ENCODE results near the gene JARID2. TPM values are rescaled to one million over a fixed set of nuclear protein-coding genes. Genes with fewer than 3 reads are reported as not detected.
A peak's percentile ranks its signal among the peaks of the same experiment; 100 is the strongest.

The JARID2 gene
- total and polyA plus RNA-seq, 4 donors = 1.4 to 12.3 (median 3.4) TPM

DNA sequence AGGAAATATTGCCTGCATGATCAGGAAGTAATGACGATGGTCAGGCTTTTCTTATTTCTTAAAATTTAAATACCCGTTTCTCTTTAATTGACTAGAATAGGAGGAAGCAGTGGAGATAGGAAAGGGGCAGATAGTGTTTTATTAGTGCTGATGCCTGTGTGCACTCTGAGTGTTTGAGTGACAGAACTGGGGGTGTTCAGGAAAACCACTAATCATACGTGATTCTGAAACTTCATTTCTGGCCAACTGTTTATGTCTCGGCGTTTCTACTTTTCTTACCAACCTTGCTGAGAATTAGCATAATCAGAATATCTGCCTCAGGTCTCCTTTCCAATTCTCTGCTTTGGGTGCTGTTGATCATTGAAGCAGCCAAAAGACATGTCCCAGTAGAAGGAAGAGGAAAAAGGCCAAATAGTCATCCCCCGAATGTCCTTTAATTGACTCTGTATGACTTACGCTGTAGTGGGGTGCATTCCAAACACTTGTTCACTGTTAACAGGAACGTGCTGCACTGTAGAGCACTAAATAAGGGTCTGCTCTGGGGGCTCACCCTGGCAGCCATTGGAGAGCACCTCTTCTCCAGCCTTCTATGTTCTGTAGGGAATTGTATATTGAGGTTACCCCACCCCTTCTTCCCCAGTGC is 152.9 kb downstream of the JARID2 start:
- H3K27ac ChIP-seq (ENCODE audit: low read depth in 1 of 2, low read length in 2 of 2) = no peak overlapping the region
- no peaks in the 10 kb centered on the region for H3K9me3 ChIP-seq (ENCODE audit: control insufficient read depth in 4 of 4, low read length in 3 of 4)
- TF ChIP-seq EGR1 (IDR thresholded peaks at IDR 0.05; ENCODE audit: low read depth in 2 of 2) (no peak), TAF1 (conservative IDR thresholded peaks at IDR 0.05) (no peak), YY1 (IDR thresholded peaks at IDR 0.05) (no peak), FOXA1 (IDR thresholded peaks at IDR 0.05) (no peak)
- H3K36me3 ChIP-seq (ENCODE audit: control insufficient read depth in 4 of 4, insufficient read depth in 3 of 4, low read depth in 1 of 4, low read length in 3 of 4) = no peaks in the 10 kb centered on the region
- no peak overlapping the region for H3K4me3 ChIP-seq (ENCODE audit: low read depth in 1 of 3, low read length in 3 of 3)
- DNase-seq (ENCODE audit: low spot score) = no peak
- WGBS = 79% methylated on average over 8 of the region's 8 CpGs
- H3K9ac ChIP-seq (ENCODE audit: low read depth in 1 of 2, low read length in 2 of 2) = no peak overlapping the region
- H3K4me1 ChIP-seq (ENCODE audit: control insufficient read depth in 4 of 4, insufficient read depth in 4 of 4, low read length in 3 of 4) = peaks cover 14 to 38% (median 31%) of the 10 kb centered on the region in 4 donors
- H3K27me3 ChIP-seq (ENCODE audit: control insufficient read depth in 4 of 4, insufficient read depth in 4 of 4, low read length in 3 of 4) = no peaks in the 10 kb centered on the region

DNA sequence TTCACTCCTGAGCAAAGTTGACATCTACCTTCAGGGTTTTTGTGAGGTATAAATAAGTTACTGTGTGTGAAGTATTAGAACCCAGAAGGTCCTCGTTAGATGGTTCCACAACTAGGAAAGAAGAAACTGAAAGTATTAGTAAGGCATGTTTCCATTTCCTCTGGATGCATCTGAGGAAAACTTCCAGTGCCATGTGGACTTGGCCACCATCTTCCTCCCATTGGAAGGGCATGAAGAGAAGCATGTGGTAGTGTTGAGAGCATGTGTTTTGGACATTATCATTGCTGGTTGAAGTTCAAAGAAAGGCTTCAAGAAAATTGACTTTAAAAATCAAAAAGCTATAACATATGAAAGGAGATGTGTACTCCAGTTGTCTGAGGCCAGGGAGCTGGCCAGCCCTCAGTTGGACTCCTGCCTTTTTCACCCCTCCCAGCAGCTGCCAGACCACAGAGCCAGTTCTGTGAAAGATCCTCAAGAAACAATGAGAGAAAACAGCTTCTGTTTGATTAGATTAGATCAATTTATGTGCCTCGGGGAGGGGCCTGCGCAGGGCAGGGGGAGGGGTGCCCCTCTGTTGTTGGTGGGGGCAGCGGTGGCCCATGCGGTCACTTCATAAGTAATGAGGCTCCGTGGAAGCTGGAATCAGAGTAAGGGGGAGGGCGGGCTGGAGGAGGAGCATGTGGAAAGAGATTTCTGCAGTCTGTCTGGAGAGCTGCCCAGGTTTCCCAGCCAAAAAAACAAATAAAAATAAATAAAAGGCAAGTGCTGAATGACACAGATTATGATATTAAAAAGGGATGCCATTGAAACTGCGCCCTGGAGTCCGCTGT is 154.0 kb downstream of the JARID2 start:
- TF ChIP-seq, protein P1, sequence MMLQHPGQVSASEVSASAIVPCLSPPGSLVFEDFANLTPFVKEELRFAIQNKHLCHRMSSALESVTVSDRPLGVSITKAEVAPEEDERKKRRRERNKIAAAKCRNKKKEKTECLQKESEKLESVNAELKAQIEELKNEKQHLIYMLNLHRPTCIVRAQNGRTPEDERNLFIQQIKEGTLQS (IDR thresholded peaks at IDR 0.05) = no peak
- TF ChIP-seq YY1 (IDR thresholded peaks at IDR 0.05) = peak; percentile 23
- peak in 1 of 2 donors; percentile 35 for TF ChIP-seq HNF4A (conservative IDR thresholded peaks at IDR 0.05)
- TF ChIP-seq HNF4G (IDR thresholded peaks at IDR 0.05) = no peak
- peak in 1 of 2 donors; percentile 11 for TF ChIP-seq JUND (IDR thresholded peaks at IDR 0.05)
- no peak for TF ChIP-seq FOXA1 (IDR thresholded peaks at IDR 0.05)
- TF ChIP-seq NR2F2 (IDR thresholded peaks at IDR 0.05) = no peak
- peak in 1 of 2 donors; percentile 37 for TF ChIP-seq RAD21 (IDR thresholded peaks at IDR 0.05)
- peak; percentile 15 to 28 for TF ChIP-seq RXRA (IDR thresholded peaks at IDR 0.05)
- TF ChIP-seq FOXA2 (IDR thresholded peaks at IDR 0.05) = no peak
- peak; percentile 43 for DNase-seq (ENCODE audit: low spot score)
- Histone ChIP-seq H3K9ac (ENCODE audit: low read depth in 1 of 2, low read length in 2 of 2) (no peak overlapping the region), H3K36me3 (ENCODE audit: control insufficient read depth in 4 of 4, insufficient read depth in 3 of 4, low read depth in 1 of 4, low read length in 3 of 4) (no peaks in the 10 kb centered on the region), H3K27ac (ENCODE audit: low read depth in 1 of 2, low read length in 2 of 2) (peak overlapping the region; percentile 72 to 75), H3K4me3 (ENCODE audit: low read depth in 1 of 3, low read length in 3 of 3) (peak overlapping the region; percentile 28 to 49 (median 42)), H3K4me1 (ENCODE audit: control insufficient read depth in 4 of 4, insufficient read depth in 4 of 4, low read length in 3 of 4) (peaks cover 14 to 47% (median 40%) of the 10 kb centered on the region in 4 donors), H3K9me3 (ENCODE audit: control insufficient read depth in 4 of 4, low read length in 3 of 4) (no peaks in the 10 kb centered on the region), H3K27me3 (ENCODE audit: control insufficient read depth in 4 of 4, insufficient read depth in 4 of 4, low read length in 3 of 4) (no peaks in the 10 kb centered on the region)
- WGBS = 13% methylated on average over 9 of the region's 9 CpGs

DNA sequence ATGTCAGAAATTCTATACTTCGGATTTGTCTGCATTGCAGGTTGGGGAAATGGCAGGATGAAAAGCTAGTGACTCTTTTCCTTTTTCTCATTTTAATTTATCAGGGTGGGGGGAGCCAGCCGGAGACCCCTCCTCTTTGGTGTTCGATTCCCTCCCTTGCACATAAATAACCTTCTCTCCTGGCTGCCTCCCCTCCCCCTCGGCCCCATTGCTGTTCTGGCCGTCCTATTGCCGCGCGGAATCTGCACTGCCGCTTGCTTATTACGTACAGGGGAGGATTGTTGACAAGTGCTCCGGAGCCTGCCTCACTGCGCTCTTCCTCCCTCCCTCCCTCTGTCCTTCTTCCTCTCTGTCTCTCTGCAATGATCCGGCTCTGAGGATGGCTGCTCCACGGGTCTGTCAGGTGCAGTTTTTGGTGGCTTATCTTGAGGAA is 154.7 kb downstream of the JARID2 start:
- WGBS = 21% methylated on average over 14 of the region's 14 CpGs
- H3K4me1 ChIP-seq (ENCODE audit: control insufficient read depth in 4 of 4, insufficient read depth in 4 of 4, low read length in 3 of 4) = peaks cover 13 to 47% (median 43%) of the 10 kb centered on the region in 4 donors
- peak overlapping the region in 1 of 3 donors; percentile 42 for H3K4me3 ChIP-seq (ENCODE audit: low read depth in 1 of 3, low read length in 3 of 3)
- TF ChIP-seq FOXA2 (IDR thresholded peaks at IDR 0.05) = no peak
- DNase-seq (ENCODE audit: low spot score) = no peak
- H3K27me3 ChIP-seq (ENCODE audit: control insufficient read depth in 4 of 4, insufficient read depth in 4 of 4, low read length in 3 of 4) = no peaks in the 10 kb centered on the region
- H3K36me3 ChIP-seq (ENCODE audit: control insufficient read depth in 4 of 4, insufficient read depth in 3 of 4, low read depth in 1 of 4, low read length in 3 of 4) = no peaks in the 10 kb centered on the region
- H3K9ac ChIP-seq (ENCODE audit: low read depth in 1 of 2, low read length in 2 of 2) = no peak overlapping the region
- H3K27ac ChIP-seq (ENCODE audit: low read depth in 1 of 2, low read length in 2 of 2) = peak overlapping the region; percentile 38 to 75
- H3K9me3 ChIP-seq (ENCODE audit: control insufficient read depth in 4 of 4, low read length in 3 of 4) = no peaks in the 10 kb centered on the region

DNA sequence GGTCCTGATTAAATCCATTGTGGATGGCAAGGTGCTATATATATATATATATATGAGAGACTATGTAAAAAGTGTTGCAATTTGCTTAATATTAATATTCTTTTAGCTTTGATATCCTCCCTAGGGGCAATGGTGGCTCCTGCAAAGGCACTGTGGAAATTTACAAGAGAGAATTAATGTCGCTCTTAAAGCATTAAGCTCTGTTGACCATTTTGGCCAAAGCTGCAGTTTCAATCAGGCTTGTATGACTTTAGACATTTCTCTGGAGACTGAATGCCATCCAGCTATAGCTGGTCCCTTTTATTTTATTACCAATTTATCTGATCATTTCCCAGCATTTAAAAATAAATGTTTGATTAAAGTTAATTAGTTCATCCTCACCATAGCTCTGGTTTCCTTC is 155.3 kb downstream of the JARID2 start:
- TF ChIP-seq YY1 (IDR thresholded peaks at IDR 0.05) = no peak
- TF ChIP-seq JUND (IDR thresholded peaks at IDR 0.05) = no peak
- TF ChIP-seq, protein P2, sequence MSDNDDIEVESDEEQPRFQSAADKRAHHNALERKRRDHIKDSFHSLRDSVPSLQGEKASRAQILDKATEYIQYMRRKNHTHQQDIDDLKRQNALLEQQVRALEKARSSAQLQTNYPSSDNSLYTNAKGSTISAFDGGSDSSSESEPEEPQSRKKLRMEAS (IDR thresholded peaks at IDR 0.05) = no peak
- TF ChIP-seq TAF1 (conservative IDR thresholded peaks at IDR 0.05) = no peak
- no peak for TF ChIP-seq HNF4A (conservative IDR thresholded peaks at IDR 0.05)
- no peak for TF ChIP-seq RXRA (IDR thresholded peaks at IDR 0.05)
- no peak for TF ChIP-seq HNF4G (IDR thresholded peaks at IDR 0.05)
- TF ChIP-seq FOXA1 (IDR thresholded peaks at IDR 0.05) = no peak
- TF ChIP-seq, protein P1 (IDR thresholded peaks at IDR 0.05) = no peak
- TF ChIP-seq EGR1 (IDR thresholded peaks at IDR 0.05; ENCODE audit: low read depth in 2 of 2) = no peak
- TF ChIP-seq SP1 (IDR thresholded peaks at IDR 0.05) = no peak
- TF ChIP-seq, protein P3, sequence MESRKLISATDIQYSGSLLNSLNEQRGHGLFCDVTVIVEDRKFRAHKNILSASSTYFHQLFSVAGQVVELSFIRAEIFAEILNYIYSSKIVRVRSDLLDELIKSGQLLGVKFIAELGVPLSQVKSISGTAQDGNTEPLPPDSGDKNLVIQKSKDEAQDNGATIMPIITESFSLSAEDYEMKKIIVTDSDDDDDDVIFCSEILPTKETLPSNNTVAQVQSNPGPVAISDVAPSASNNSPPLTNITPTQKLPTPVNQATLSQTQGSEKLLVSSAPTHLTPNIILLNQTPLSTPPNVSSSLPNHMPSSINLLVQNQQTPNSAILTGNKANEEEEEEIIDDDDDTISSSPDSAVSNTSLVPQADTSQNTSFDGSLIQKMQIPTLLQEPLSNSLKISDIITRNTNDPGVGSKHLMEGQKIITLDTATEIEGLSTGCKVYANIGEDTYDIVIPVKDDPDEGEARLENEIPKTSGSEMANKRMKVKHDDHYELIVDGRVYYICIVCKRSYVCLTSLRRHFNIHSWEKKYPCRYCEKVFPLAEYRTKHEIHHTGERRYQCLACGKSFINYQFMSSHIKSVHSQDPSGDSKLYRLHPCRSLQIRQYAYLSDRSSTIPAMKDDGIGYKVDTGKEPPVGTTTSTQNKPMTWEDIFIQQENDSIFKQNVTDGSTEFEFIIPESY (IDR thresholded peaks at IDR 0.05) = no peak
- no peak for TF ChIP-seq NR2F2 (IDR thresholded peaks at IDR 0.05)
- WGBS = 96% methylated on average over 1 of the region's 1 CpG
- peaks cover 13 to 42% (median 40%) of the 10 kb centered on the region in 4 donors for H3K4me1 ChIP-seq (ENCODE audit: control insufficient read depth in 4 of 4, insufficient read depth in 4 of 4, low read length in 3 of 4)
- no peaks in the 10 kb centered on the region for H3K27me3 ChIP-seq (ENCODE audit: control insufficient read depth in 4 of 4, insufficient read depth in 4 of 4, low read length in 3 of 4)
- H3K36me3 ChIP-seq (ENCODE audit: control insufficient read depth in 4 of 4, insufficient read depth in 3 of 4, low read depth in 1 of 4, low read length in 3 of 4) = no peaks in the 10 kb centered on the region
- H3K9me3 ChIP-seq (ENCODE audit: control insufficient read depth in 4 of 4, low read length in 3 of 4) = no peaks in the 10 kb centered on the region
- H3K4me3 ChIP-seq (ENCODE audit: low read depth in 1 of 3, low read length in 3 of 3) = no peak overlapping the region
- no peak for DNase-seq (ENCODE audit: low spot score)
- no peak overlapping the region for H3K9ac ChIP-seq (ENCODE audit: low read depth in 1 of 2, low read length in 2 of 2)
- no peak overlapping the region for H3K27ac ChIP-seq (ENCODE audit: low read depth in 1 of 2, low read length in 2 of 2)

Measured in liver (tissue), 9 donors.